Prostate gland (tissue), 2 donors: Measurements from ENCODE around the gene GPBP1L1.

Experiments used
- POLR2A ChIP-seq: fragments of 450-650 bp; IDR thresholded peaks from one replicate; pipeline ENCODE4 v1.6.1; 2016; ENCODE audit warnings: antibody characterized with exemption, mild to moderate bottlenecking
- TF ChIP-seq, protein P1 (sequence below), 4 experiments: fragments of 200-600 bp in 2 of 4; fragments of 450-650 bp in 2 of 4; sonication (generic) in 2 of 4; IDR thresholded peaks; 1 replicate in 3 of 4; 2 replicates in 1 of 4; pipeline ENCODE4 v1.5.1; 2016 to 2019; ENCODE audit warnings: antibody characterized with exemption in 4 of 4, mild to moderate bottlenecking in 2 of 4, moderate library complexity in 2 of 4

DNA sequence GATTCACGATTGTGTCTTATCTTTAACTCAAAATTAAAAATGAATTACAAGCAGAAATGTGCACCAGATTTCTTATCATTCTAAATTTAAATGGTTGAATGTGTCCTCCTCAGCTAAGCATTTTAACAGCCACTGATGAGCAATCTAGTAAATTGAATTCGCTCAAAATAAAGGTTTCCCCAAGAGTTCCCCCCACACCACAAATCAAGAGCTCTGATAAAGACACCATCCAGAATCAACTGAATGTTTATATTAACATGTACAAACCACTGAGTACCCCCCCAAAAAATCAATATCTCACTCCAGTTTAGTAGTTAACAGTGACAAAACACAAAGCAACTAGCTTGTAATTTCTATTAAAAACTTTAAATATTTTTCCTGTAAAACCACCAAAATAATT lies 1.9 kb downstream of the GPBP1L1 start:
- TF ChIP-seq, protein P1, sequence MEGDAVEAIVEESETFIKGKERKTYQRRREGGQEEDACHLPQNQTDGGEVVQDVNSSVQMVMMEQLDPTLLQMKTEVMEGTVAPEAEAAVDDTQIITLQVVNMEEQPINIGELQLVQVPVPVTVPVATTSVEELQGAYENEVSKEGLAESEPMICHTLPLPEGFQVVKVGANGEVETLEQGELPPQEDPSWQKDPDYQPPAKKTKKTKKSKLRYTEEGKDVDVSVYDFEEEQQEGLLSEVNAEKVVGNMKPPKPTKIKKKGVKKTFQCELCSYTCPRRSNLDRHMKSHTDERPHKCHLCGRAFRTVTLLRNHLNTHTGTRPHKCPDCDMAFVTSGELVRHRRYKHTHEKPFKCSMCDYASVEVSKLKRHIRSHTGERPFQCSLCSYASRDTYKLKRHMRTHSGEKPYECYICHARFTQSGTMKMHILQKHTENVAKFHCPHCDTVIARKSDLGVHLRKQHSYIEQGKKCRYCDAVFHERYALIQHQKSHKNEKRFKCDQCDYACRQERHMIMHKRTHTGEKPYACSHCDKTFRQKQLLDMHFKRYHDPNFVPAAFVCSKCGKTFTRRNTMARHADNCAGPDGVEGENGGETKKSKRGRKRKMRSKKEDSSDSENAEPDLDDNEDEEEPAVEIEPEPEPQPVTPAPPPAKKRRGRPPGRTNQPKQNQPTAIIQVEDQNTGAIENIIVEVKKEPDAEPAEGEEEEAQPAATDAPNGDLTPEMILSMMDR (IDR thresholded peaks at IDR 0.05) = no peak
- no peak for TF ChIP-seq POLR2A
